ENCODE data around the gene MYO5C. TPM values are rescaled to one million over a fixed set of nuclear protein-coding genes. Genes with fewer than 3 reads are reported as not detected.

Gene MYO5C
- total and polyA plus RNA-seq, 2 of the 13 experiments (the other 11 are each of a cell fraction or from before 2014, with no cell fraction given): 15.7 to 23.7 TPM

DNA sequence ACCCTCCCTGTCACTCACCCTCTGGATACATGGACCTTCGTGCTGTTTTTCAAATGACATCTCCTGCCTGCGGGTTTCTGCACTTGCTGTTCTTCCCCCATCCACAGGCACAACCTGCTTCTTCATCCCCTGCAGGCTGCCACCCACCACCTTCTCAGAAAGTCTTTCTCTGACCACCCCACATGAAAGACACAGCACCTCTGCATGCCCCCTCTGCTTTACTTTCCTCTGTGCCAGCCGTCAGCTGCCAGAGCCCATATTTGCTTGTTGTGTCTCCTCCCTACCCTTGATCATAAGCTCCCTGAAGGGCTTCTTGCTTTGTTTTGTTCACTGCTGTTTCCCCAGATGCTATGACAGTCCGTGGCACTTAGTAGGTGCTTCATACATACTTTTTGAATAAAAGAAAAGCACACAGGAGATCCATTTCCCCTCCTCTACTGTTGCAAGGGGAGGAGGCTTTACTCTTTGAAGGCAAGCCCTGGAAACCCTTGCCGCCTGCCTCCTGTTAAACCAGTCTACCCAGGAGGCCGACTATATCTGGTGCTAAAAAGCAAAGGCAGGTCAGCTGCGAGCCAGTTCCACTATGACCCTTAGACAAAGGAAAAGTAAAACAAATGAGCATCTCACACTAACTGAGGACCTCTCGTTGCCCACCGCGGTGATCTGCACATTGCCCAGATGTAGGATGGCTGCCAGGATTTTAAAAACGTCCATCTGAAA is 31.9 kb downstream of the MYO5C start:
- Histone ChIP-seq H3K27ac (ENCODE audit: extremely low read length, insufficient read depth, low read length) (no peak overlapping the region), H3K9me3 (ENCODE audit: low read length) (no peaks in the 10 kb centered on the region), H3K36me3 (replicated peaks in 1 of 2; ENCODE audit: control insufficient read depth in 1 of 2, insufficient read depth in 2 of 2, low read length in 2 of 2) (peaks cover 26 to 85% of the 10 kb centered on the region in 2 experiments), H3K79me2 (ENCODE audit: insufficient read depth, low read length) (no peaks in the 10 kb centered on the region), H3K9ac (ENCODE audit: insufficient read depth, low read depth, low read length) (no peak overlapping the region), H4K20me1 (ENCODE audit: insufficient read depth, low read length) (no peaks in the 10 kb centered on the region), H3K4me3 (replicated peaks in 1 of 3; ENCODE audit: insufficient read depth in 1 of 3, low read depth in 2 of 3, low read length in 3 of 3) (no peak overlapping the region), H2AFZ (ENCODE audit: low read length) (no peak overlapping the region), H3K4me2 (ENCODE audit: low read depth, low read length) (no peak overlapping the region), H3K27me3 (ENCODE audit: control insufficient read depth in 1 of 2, insufficient read depth in 2 of 2, low read length in 2 of 2) (no peaks in the 10 kb centered on the region), H3K4me1 (ENCODE audit: insufficient read depth, low read length) (no peaks in the 10 kb centered on the region)
- in situ Hi-C loops (cut with HindIII; ENCODE audit: extremely low pct_ligation_motif_present, low pct_unique_long_range_greater_than_20kb): loop anchor here (5.0 kb wide), 1 partner anchor 69 kb away; no protein-coding TSS in a partner anchor
- 97% methylated on average over 11 of the region's 11 CpGs for WGBS (ENCODE audit: low lambda C conversion rate)
- BruUV-seq (replicated peaks): no TSS peak
- FAIRE-seq (no peak), DNase-seq (ENCODE audit: low spot score) (no peak), ATAC-seq (no peak)
- ChIA-PET CTCF (ENCODE audit: low intra/inter-chr PET ratio, low total read pairs) (no interaction called here), POLR2A (no interaction called here)
- TF ChIP-seq CREM (IDR thresholded peaks at IDR 0.05) (no peak), CREM (CRISPR knock-in tag; IDR thresholded peaks at IDR 0.05) (no peak), PPARG (CRISPR knock-in tag; conservative IDR thresholded peaks at IDR 0.05) (no peak), ZNF124 (CRISPR knock-in tag; IDR thresholded peaks at IDR 0.05) (no peak), ZBTB42 (CRISPR knock-in tag; IDR thresholded peaks at IDR 0.05) (no peak), ZFP36 (IDR thresholded peaks at IDR 0.05; ENCODE audit: borderline replicate concordance, low read depth, low read length, partially characterized antibody) (no peak), ZNF782 (CRISPR knock-in tag; IDR thresholded peaks at IDR 0.05; ENCODE audit: borderline replicate concordance) (no peak)
- TF ChIP-seq, protein P1, sequence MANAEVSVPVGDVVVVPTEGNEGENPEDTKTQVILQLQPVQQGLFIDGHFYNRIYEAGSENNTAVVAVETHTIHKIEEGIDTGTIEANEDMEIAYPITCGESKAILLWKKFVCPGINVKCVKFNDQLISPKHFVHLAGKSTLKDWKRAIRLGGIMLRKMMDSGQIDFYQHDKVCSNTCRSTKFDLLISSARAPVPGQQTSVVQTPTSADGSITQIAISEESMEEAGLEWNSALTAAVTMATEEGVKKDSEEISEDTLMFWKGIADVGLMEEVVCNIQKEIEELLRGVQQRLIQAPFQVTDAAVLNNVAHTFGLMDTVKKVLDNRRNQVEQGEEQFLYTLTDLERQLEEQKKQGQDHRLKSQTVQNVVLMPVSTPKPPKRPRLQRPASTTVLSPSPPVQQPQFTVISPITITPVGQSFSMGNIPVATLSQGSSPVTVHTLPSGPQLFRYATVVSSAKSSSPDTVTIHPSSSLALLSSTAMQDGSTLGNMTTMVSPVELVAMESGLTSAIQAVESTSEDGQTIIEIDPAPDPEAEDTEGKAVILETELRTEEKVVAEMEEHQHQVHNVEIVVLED (CRISPR knock-in tag; IDR thresholded peaks at IDR 0.05; ENCODE audit: borderline replicate concordance): no peak
- intact Hi-C loops (cut with micrococcal nuclease; ENCODE audit: unreplicated experiment): no loop called here
